PC-3 (cell line): ENCODE results near the gene HERC6. TPM values are rescaled to one million over a fixed set of nuclear protein-coding genes. Genes with fewer than 3 reads are reported as not detected.
A peak's percentile ranks its signal among the peaks of the same experiment; 100 is the strongest.
"Not testable (repeated sequence)": the region's sequence is repeated elsewhere in the genome, so short reads cannot be mapped to it uniquely, and the experiment has no call there.

ENCODE experiments used
- ATAC-seq: fragments of 200-7000 bp; cut with Tn5 transposase; 2 replicates; pipeline ENCODE4 v1.9.1; 2020; ENCODE audit warnings: mild to moderate bottlenecking, moderate library complexity
- BruUV-seq: library from RNA; stranded (reverse); fragments of 400-500 nt; replicated peaks from 2 replicates; lab custom pipeline; 2021; lab: Mats Ljungman, UMichigan
- CTCF ChIA-PET: fragments of 300-600 bp; sonication (Branson Sonifier 250); formaldehyde crosslinking; loops from one replicate; lab custom pipeline; 2022; ENCODE audit warnings: antibody characterized with exemption; lab: Charles Lee
- POLR2A ChIA-PET: fragments of 300-600 bp; sonication (Branson Sonifier 250); formaldehyde crosslinking; loops from one replicate; lab custom pipeline; 2022; ENCODE audit warnings: antibody characterized with exemption; ENCODE audit not compliant: unreplicated experiment; lab: Charles Lee
- DNase-seq: peaks from one replicate; pipeline ENCODE4 v3.0.0-alpha.2; 2015
- H2AFZ ChIP-seq: fragments of 300-600 bp; sonication (generic); 2 replicates; pipeline ENCODE4 v1.6.0; 2016; ENCODE audit warnings: antibody characterized with exemption, low read length
- H3F3A ChIP-seq: fragments of 300-600 bp; sonication (generic); one replicate; pipeline ENCODE4 v1.6.0; 2017; ENCODE audit warnings: antibody characterized with exemption, low read length, control low read depth, mild to moderate bottlenecking; ENCODE audit not compliant: unreplicated experiment
- H3K27ac ChIP-seq: fragments of 300-600 bp; sonication (generic); 2 replicates; pipeline ENCODE4 v1.5.1; 2016; ENCODE audit warnings: mild to moderate bottlenecking, low read length
- H3K27me3 ChIP-seq: fragments of 300-600 bp; sonication (generic); 2 replicates; pipeline ENCODE4 v1.6.1; 2016; ENCODE audit warnings: low read length, mixed read lengths
- H3K36me3 ChIP-seq: fragments of 300-600 bp; sonication (generic); 2 replicates; pipeline ENCODE4 v1.6.1; 2016; ENCODE audit warnings: low read depth, mixed run types, low read length, mixed read lengths
- H3K4me1 ChIP-seq: fragments of 300-600 bp; sonication (generic); 2 replicates; pipeline ENCODE4 v1.5.1; 2016; ENCODE audit warnings: low read length; ENCODE audit not compliant: insufficient read depth
- H3K4me2 ChIP-seq: fragments of 300-600 bp; sonication (generic); 2 replicates; pipeline ENCODE4 v1.6.0; 2016; ENCODE audit warnings: low read length
- H3K4me3 ChIP-seq: fragments of 300-600 bp; sonication (generic); 2 replicates; pipeline ENCODE4 v1.5.1; 2016; ENCODE audit warnings: mild to moderate bottlenecking, low read length, mixed read lengths
- H3K79me2 ChIP-seq: fragments of 300-600 bp; sonication (generic); 2 replicates; pipeline ENCODE4 v1.6.1; 2017; ENCODE audit warnings: low read length, mixed read lengths
- H3K9ac ChIP-seq: fragments of 300-600 bp; sonication (generic); 2 replicates; pipeline ENCODE4 v1.6.0; 2016; ENCODE audit warnings: mild to moderate bottlenecking, low read length
- H3K9me2 ChIP-seq: fragments of 300-600 bp; sonication (generic); replicated peaks from 2 replicates; pipeline ENCODE4 v1.6.1; 2016; ENCODE audit warnings: mixed run types, low read length, mixed read lengths
- H3K9me3 ChIP-seq: fragments of 300-600 bp; sonication (generic); 2 replicates; pipeline ENCODE4 v1.6.1; 2016; ENCODE audit warnings: low read length, mixed read lengths
- H4K20me1 ChIP-seq: fragments of 300-600 bp; sonication (generic); 2 replicates; pipeline ENCODE4 v1.6.1; 2016; ENCODE audit warnings: low read length, mixed read lengths
- CTCF ChIP-seq: fragments of 300-600 bp; sonication (generic); conservative IDR thresholded peaks from 2 replicates; pipeline ENCODE4 v1.5.1; 2017; ENCODE audit warnings: antibody characterized with exemption, low read depth, mild to moderate bottlenecking, low read length
- EZH2 ChIP-seq: fragments of 300-600 bp; sonication (generic); IDR thresholded peaks from one replicate; pipeline ENCODE4 v1.6.1; 2017; ENCODE audit warnings: antibody characterized with exemption, mild to moderate bottlenecking, low read length; ENCODE audit not compliant: unreplicated experiment
- EZH2phosphoT487 ChIP-seq: fragments of 300-600 bp; sonication (generic); IDR thresholded peaks from 2 replicates; pipeline ENCODE4 v1.6.1; 2018; ENCODE audit warnings: mild to moderate bottlenecking, antibody characterized with exemption, low read length, borderline replicate concordance
- intact Hi-C: fragments of 100-400 bp; cut with micrococcal nuclease; formaldehyde crosslinking; loops from 2 replicates; pipeline ENCODE4 v1.9.0; 2023
- total RNA-seq: library from RNA; depleted of rRNA; stranded (reverse); fragments of >200 nt; gene quantifications from 2 replicates; pipeline ENCODE4 v1.2.3, GENCODE V29; 2014

The HERC6 gene
- total RNA-seq, 1 experiment from 2014 or later = 4.8 TPM

- Histone ChIP-seq H2AFZ (no peak overlapping the region), H3F3A (no peaks in the 10 kb centered on the region), H3K4me2 (no peak overlapping the region), H4K20me1 (no peaks in the 10 kb centered on the region), H3K79me2 (no peaks in the 10 kb centered on the region), H3K9me3 (no peaks in the 10 kb centered on the region), H3K9ac (no peak overlapping the region), H3K27me3 (no peaks in the 10 kb centered on the region), H3K4me3 (no peak overlapping the region), H3K4me1 (peaks cover 17% of the 10 kb centered on the region; the same call in 1 of the 2 replicates), H3K36me3 (no peaks in the 10 kb centered on the region), H3K9me2 (no peaks in the 10 kb centered on the region), H3K27ac (peak overlapping the region; percentile 24)
- peak; percentile 16 for DNase-seq
- POLR2A ChIA-PET = no interaction called here
- BruUV-seq = no TSS peak
- intact Hi-C loops = no loop called here
- TF ChIP-seq EZH2 (no peak), EZH2phosphoT487 (no peak), CTCF (no peak)
- ATAC-seq = peak; percentile 56
- CTCF ChIA-PET = no interaction called here
These were observed 43.5 kb upstream of the HERC6 start for GRCh38 chr4:88335092-88335665.

- H2AFZ ChIP-seq = peak overlapping the region; percentile 41; the same call in 1 of the 2 replicates
- ChIA-PET POLR2A (no interaction called here), CTCF (no interaction called here)
- peak overlapping the region; percentile 65 for H3K4me2 ChIP-seq
- DNase-seq (peak; percentile 76), ATAC-seq (peak; percentile 99)
- intact Hi-C loops = loop anchor here (2.0 kb wide), 1 partner anchor 23 kb away; no protein-coding TSS in a partner anchor
- no peaks in the 10 kb centered on the region for H4K20me1 ChIP-seq
- peaks cover 25% of the 10 kb centered on the region for H3K4me1 ChIP-seq
- peak overlapping the region; percentile 47; the same call in 1 of the 2 replicates for H3K9ac ChIP-seq
- no peaks in the 10 kb centered on the region for H3F3A ChIP-seq
- no peaks in the 10 kb centered on the region for H3K27me3 ChIP-seq
- H3K9me3 ChIP-seq = no peaks in the 10 kb centered on the region
- H3K27ac ChIP-seq = peak overlapping the region; percentile 93
- no TSS peak for BruUV-seq
- no peaks in the 10 kb centered on the region for H3K9me2 ChIP-seq
- no peaks in the 10 kb centered on the region for H3K79me2 ChIP-seq
- TF ChIP-seq EZH2phosphoT487 = no peak
- H3K4me3 ChIP-seq = no peak overlapping the region
- H3K36me3 ChIP-seq = no peaks in the 10 kb centered on the region
These were observed 37.1 kb upstream of the HERC6 start for GRCh38 chr4:88341227-88342192.

- H3K27ac ChIP-seq, H3K4me2 ChIP-seq, H3K79me2 ChIP-seq, intact Hi-C loops, H4K20me1 ChIP-seq, H2AFZ ChIP-seq, H3K9me2 ChIP-seq, H3K4me3 ChIP-seq, H3K9me3 ChIP-seq, DNase-seq, CTCF ChIA-PET, POLR2A ChIA-PET, ATAC-seq, H3F3A ChIP-seq, BruUV-seq, H3K27me3 ChIP-seq, H3K9ac ChIP-seq, H3K36me3 ChIP-seq: not testable (repeated sequence)
- peaks cover 14% of the 10 kb centered on the region; the same call in 1 of the 2 replicates for H3K4me1 ChIP-seq
These were observed 31.8 kb upstream of the HERC6 start for GRCh38 chr4:88346902-88347301.

- H3K27me3 ChIP-seq, H3K79me2 ChIP-seq, H3K9me3 ChIP-seq, H3K27ac ChIP-seq, H3K4me2 ChIP-seq, H3K4me3 ChIP-seq, CTCF ChIA-PET, H3K9ac ChIP-seq, DNase-seq, BruUV-seq, H2AFZ ChIP-seq, H3K4me1 ChIP-seq, intact Hi-C loops, ATAC-seq, H3F3A ChIP-seq, H4K20me1 ChIP-seq, H3K36me3 ChIP-seq, H3K9me2 ChIP-seq, POLR2A ChIA-PET: not testable (repeated sequence)
These were observed 29.9 kb upstream of the HERC6 start for GRCh38 chr4:88348761-88349160.
